Esophagus (tissue), 2 donors: ENCODE results near the gene SWSAP1. TPM values are rescaled to one million over a fixed set of nuclear protein-coding genes. Genes with fewer than 3 reads are reported as not detected.
"Not testable (repeated sequence)": the region's sequence is repeated elsewhere in the genome, so short reads cannot be mapped to it uniquely, and the experiment has no call there.

Experiments used
- H3K27ac ChIP-seq, 2 donors: one replicate each; pipeline ENCODE4 v1.5.1; 2013; ENCODE audit warnings: low read depth in 2 of 2, mild to moderate bottlenecking in 2 of 2, inconsistent platforms in 1 of 2, low read length in 1 of 2, moderate library complexity in 1 of 2
- H3K27me3 ChIP-seq, 2 donors: one replicate each; pipeline ENCODE4 v1.6.1; 2013; ENCODE audit warnings: low read length in 2 of 2, control low read depth in 1 of 2, mild to moderate bottlenecking in 1 of 2; ENCODE audit not compliant: insufficient read depth in 2 of 2, control insufficient read depth in 1 of 2
- H3K36me3 ChIP-seq, 2 donors: one replicate each; pipeline ENCODE4 v1.6.1; 2013; ENCODE audit warnings: low read length in 1 of 2; ENCODE audit not compliant: control insufficient read depth in 2 of 2, insufficient read depth in 2 of 2
- H3K4me1 ChIP-seq, 2 donors: one replicate each; pipeline ENCODE4 v1.6.1; 2013; ENCODE audit warnings: low read length in 1 of 2; ENCODE audit not compliant: control insufficient read depth in 2 of 2, insufficient read depth in 2 of 2
- H3K4me3 ChIP-seq, 2 donors: one replicate each; pipeline ENCODE4 v1.5.1; 2013; ENCODE audit warnings: low read length in 2 of 2, mild to moderate bottlenecking in 2 of 2, low read depth in 1 of 2, moderate library complexity in 1 of 2
- H3K9me3 ChIP-seq, 2 donors: one replicate each; pipeline ENCODE4 v1.6.1; 2013; ENCODE audit warnings: mild to moderate bottlenecking in 2 of 2, low read depth in 1 of 2, low read length in 1 of 2, moderate library complexity in 1 of 2; ENCODE audit not compliant: control insufficient read depth in 2 of 2, insufficient read depth in 1 of 2
- WGBS, 2 donors: extraction: QIAGEN DNeasy Blood & Tissue Kit; methylation state at CpG; one replicate each; pipeline ENCODE4 v1.1.7; 2013; 5-methylcytosine and 5-hydroxymethylcytosine counted together
- polyA plus RNA-seq, 2 donors: library from polyadenylated mRNA; stranded (reverse); fragments of 200-250 nt; gene quantifications; one replicate each; pipeline ENCODE4 v1.2.3, GENCODE V29; 2013
- donor health status: healthy with polysubstance abuse.
- donor health status: Bipolar disorder and iron deficiency.

SWSAP1 gene
- 1 to 10 TPM; 2.2 to 2.8 TPM for polyA plus RNA-seq

GRCh38 chr19:11374433-11375142, at the start of gene SWSAP1:
Gene SWSAP1 (plus strand): TSS chr19:11374666. CDS start chr19:11374681, 15 bp downstream.
- H3K9me3 ChIP-seq = no peaks in the 10 kb centered on the region
- H3K27ac ChIP-seq = peak within 1 kb of the TSS; percentile 98 to 100
- H3K27me3 ChIP-seq = no peaks in the 10 kb centered on the region
- WGBS, 2 donors = 0 to 1% methylated on average over 44 of the region's 44 CpGs
- peaks cover 0 to 4% of the 10 kb centered on the region in 2 donors for H3K36me3 ChIP-seq
- H3K4me3 ChIP-seq = peak within 1 kb of the TSS; percentile 72 to 77
- H3K4me1 ChIP-seq = peaks cover 9 to 19% of the 10 kb centered on the region in 2 donors

GRCh38 chr19:11324748-11325389, 49.6 kb upstream of the SWSAP1 start:
- no peaks in the 10 kb centered on the region for H3K9me3 ChIP-seq
- H3K36me3 ChIP-seq = peaks cover 7 to 13% of the 10 kb centered on the region in 2 donors
- peak overlapping the region; percentile 74 to 90 for H3K27ac ChIP-seq
- WGBS, 2 donors = 52 to 53% methylated on average over 17 of the region's 17 CpGs
- no peaks in the 10 kb centered on the region for H3K27me3 ChIP-seq
- H3K4me3 ChIP-seq = no peak overlapping the region
- peaks cover 0 to 14% of the 10 kb centered on the region in 2 donors for H3K4me1 ChIP-seq

- peaks cover 0 to 14% of the 10 kb centered on the region in 2 donors for H3K4me1 ChIP-seq
- H3K4me3 ChIP-seq = no peak overlapping the region
- no peaks in the 10 kb centered on the region for H3K27me3 ChIP-seq
- 84 to 87% methylated on average over 7 of the region's 7 CpGs for WGBS, 2 donors
- no peaks in the 10 kb centered on the region for H3K9me3 ChIP-seq
- H3K27ac ChIP-seq = no peak overlapping the region
- peaks cover 7 to 16% of the 10 kb centered on the region in 2 donors for H3K36me3 ChIP-seq
These were observed 48.9 kb upstream of the SWSAP1 start for GRCh38 chr19:11325544-11325943.

GRCh38 chr19:11330127-11330526, 44.3 kb upstream of the SWSAP1 start:
- Histone ChIP-seq H3K4me1 (peaks cover 0 to under 1% of the 10 kb centered on the region in 2 donors), H3K27me3 (no peaks in the 10 kb centered on the region), H3K9me3 (no peaks in the 10 kb centered on the region), H3K27ac (no peak overlapping the region), H3K36me3 (peaks cover 11 to 12% of the 10 kb centered on the region in 2 donors), H3K4me3 (no peak overlapping the region)
- WGBS, 2 donors = 76 to 80% methylated on average over 4 of the region's 4 CpGs

GRCh38 chr19:11331502-11331901, 43.0 kb upstream of the SWSAP1 start:
- Histone ChIP-seq H3K9me3 (no peaks in the 10 kb centered on the region), H3K4me3 (no peak overlapping the region), H3K27me3 (no peaks in the 10 kb centered on the region), H3K4me1 (no peaks in the 10 kb centered on the region), H3K36me3 (peaks cover 11 to 20% of the 10 kb centered on the region in 2 donors), H3K27ac (no peak overlapping the region)
- 68 to 75% methylated on average over 4 of the region's 4 CpGs for WGBS, 2 donors

- no peaks in the 10 kb centered on the region for H3K27me3 ChIP-seq
- H3K4me3 ChIP-seq = no peak overlapping the region
- 95 to 96% methylated on average over 5 of the region's 5 CpGs for WGBS, 2 donors
- peaks cover 4 to 21% of the 10 kb centered on the region in 2 donors for H3K36me3 ChIP-seq
- peaks cover 0 to 3% of the 10 kb centered on the region in 2 donors for H3K4me1 ChIP-seq
- no peaks in the 10 kb centered on the region for H3K9me3 ChIP-seq
- H3K27ac ChIP-seq = no peak overlapping the region
These were observed 41.6 kb upstream of the SWSAP1 start for GRCh38 chr19:11332822-11333221.

- not testable (repeated sequence) for H3K4me3 ChIP-seq, H3K27ac ChIP-seq, H3K27me3 ChIP-seq, H3K9me3 ChIP-seq, H3K4me1 ChIP-seq
- 77 to 87% methylated on average over 9 of the region's 9 CpGs for WGBS, 2 donors
- peaks cover 4 to 21% of the 10 kb centered on the region in 2 donors for H3K36me3 ChIP-seq
These were observed 40.6 kb upstream of the SWSAP1 start for GRCh38 chr19:11333838-11334237.

- Histone ChIP-seq H3K27me3 (no peaks in the 10 kb centered on the region), H3K4me1 (peaks cover 0 to 6% of the 10 kb centered on the region in 2 donors), H3K36me3 (peaks cover 4 to 16% of the 10 kb centered on the region in 2 donors), H3K27ac (no peak overlapping the region), H3K4me3 (no peak overlapping the region), H3K9me3 (no peaks in the 10 kb centered on the region)
- WGBS, 2 donors = 95% methylated on average over 17 of the region's 17 CpGs
These were observed 38.9 kb upstream of the SWSAP1 start for GRCh38 chr19:11335449-11336146.

- H3K27me3 ChIP-seq = no peaks in the 10 kb centered on the region
- no peak overlapping the region for H3K27ac ChIP-seq
- peaks cover 4 to 16% of the 10 kb centered on the region in 2 donors for H3K36me3 ChIP-seq
- H3K4me3 ChIP-seq = no peak overlapping the region
- WGBS, 2 donors = 67 to 77% methylated on average over 14 of the region's 14 CpGs
- peaks cover 0 to 6% of the 10 kb centered on the region in 2 donors for H3K4me1 ChIP-seq
- H3K9me3 ChIP-seq = no peaks in the 10 kb centered on the region
These were observed 37.4 kb upstream of the SWSAP1 start for GRCh38 chr19:11337080-11337479.
